T-helper 9 cell (primary cell): ENCODE measurements around the gene PELI1.
"Not testable (repeated sequence)": the region's sequence is repeated elsewhere in the genome, so short reads cannot be mapped to it uniquely, and the experiment has no call there.

Source experiments
- DNase-seq: peaks from one replicate; pipeline ENCODE4 v3.0.0-alpha.2; 2020

Gene PELI1

GRCh38 chr2:64080179-64080578, 64.0 kb downstream of the PELI1 start:
- no peak for DNase-seq

- DNase-seq: not testable (repeated sequence)
Observed at GRCh38 chr2:64079688-64080087, 64.5 kb downstream of the PELI1 start.

GRCh38 chr2:64076828-64077227, 67.4 kb downstream of the PELI1 start:
- DNase-seq: not testable (repeated sequence)

- DNase-seq: not testable (repeated sequence)
Observed at GRCh38 chr2:64074616-64075015, 69.6 kb downstream of the PELI1 start.

- no peak for DNase-seq
Observed at GRCh38 chr2:64067326-64067725, 76.9 kb downstream of the PELI1 start.

- DNase-seq: no peak
Observed at GRCh38 chr2:64065516-64065915, 78.7 kb downstream of the PELI1 start.

- no peak for DNase-seq
Observed at GRCh38 chr2:64063924-64064331, 80.3 kb downstream of the PELI1 start.

GRCh38 chr2:64063454-64063853, 80.8 kb downstream of the PELI1 start:
- no peak for DNase-seq

- DNase-seq: no peak
Observed at GRCh38 chr2:64062840-64063239, 81.4 kb downstream of the PELI1 start.

- no peak for DNase-seq
Observed at GRCh38 chr2:64059270-64059669, 85.0 kb downstream of the PELI1 start.

- no peak for DNase-seq
Observed at GRCh38 chr2:64056021-64056420, 88.2 kb downstream of the PELI1 start.

- no peak for DNase-seq
Observed at GRCh38 chr2:64054161-64054915, 89.9 kb downstream of the PELI1 start.

GRCh38 chr2:64052463-64053241, 91.6 kb downstream of the PELI1 start:
- DNase-seq: no peak

- DNase-seq: peak; percentile 33
Observed at GRCh38 chr2:64049633-64050220, 94.5 kb downstream of the PELI1 start.

- DNase-seq: no peak
Observed at GRCh38 chr2:64045938-64046337, 98.3 kb downstream of the PELI1 start.
